HepG2 (cell line): ENCODE results near the gene ADAMTS17. TPM values are rescaled to one million over a fixed set of nuclear protein-coding genes. Genes with fewer than 3 reads are reported as not detected.

Experiments used
- ATAC-seq: fragments of 200-7000 bp; cut with Tn5 transposase; 3 replicates; pipeline ENCODE4 v1.9.1; 2020; ENCODE audit warnings: mild to moderate bottlenecking, moderate library complexity
- BruUV-seq: library from RNA; stranded (reverse); fragments of 400-500 nt; replicated peaks from 2 replicates; lab custom pipeline; 2021; lab: Mats Ljungman, UMichigan
- CTCF ChIA-PET: fragments of 300-600 bp; formaldehyde crosslinking; extraction: SDS; loops from one replicate; lab custom pipeline; 2021; ENCODE audit warnings: low total read pairs, inconsistent platforms, low intra/inter-chr PET ratio; lab: Yijun Ruan, JAX
- POLR2A ChIA-PET: fragments of 350-600 bp; sonication (Branson Sonifier 250); formaldehyde crosslinking; loops from one replicate; lab custom pipeline; 2020; ENCODE audit warnings: antibody characterized with exemption, inconsistent platforms; lab: Yijun Ruan, JAX
- DNase-seq: peaks from one replicate; pipeline ENCODE4 v3.0.0-alpha.2; 2015; ENCODE audit warnings: low spot score
- FAIRE-seq: peaks from 3 replicates; lab custom pipeline; 2011; peaks lifted over from hg19 to GRCh38; lab: Jason Lieb, UNC
- H2AFZ ChIP-seq: one replicate; pipeline ENCODE4 v1.6.1; 2011; ENCODE audit warnings: low read length, inconsistent platforms
- H3K27ac ChIP-seq: fragments of 300-600 bp; 3 replicates; pipeline ENCODE4 v1.8.0; 2011; ENCODE audit warnings: mixed run types, mild to moderate bottlenecking, mixed read lengths, low read length, inconsistent platforms; ENCODE audit not compliant: insufficient read depth; ENCODE audit errors: extremely low read length
- H3K27me3 ChIP-seq, 2 experiments: fragments of 200-600 bp in 1 of 2; 2 replicates in 1 of 2; 3 replicates in 1 of 2; pipeline versions ENCODE4 v1.6.0 to v1.8.0; 2011; ENCODE audit warnings: low read length in 2 of 2, mild to moderate bottlenecking in 2 of 2, moderate library complexity in 2 of 2, inconsistent platforms in 1 of 2; ENCODE audit not compliant: insufficient read depth in 2 of 2, control insufficient read depth in 1 of 2
- H3K36me3 ChIP-seq, 2 experiments: fragments of 200-600 bp in 1 of 2; replicated peaks in 1 of 2; 2 replicates in 1 of 2; 3 replicates in 1 of 2; pipeline versions ENCODE4 v1.5.1 to v1.8.0; 2011; ENCODE audit warnings: low read length in 2 of 2, inconsistent platforms in 1 of 2; ENCODE audit not compliant: insufficient read depth in 2 of 2, control insufficient read depth in 1 of 2
- H3K4me1 ChIP-seq: 2 replicates; pipeline ENCODE4 v1.5.1; 2012; ENCODE audit warnings: low read length, inconsistent platforms; ENCODE audit not compliant: insufficient read depth
- H3K4me2 ChIP-seq: 2 replicates; pipeline ENCODE4 v1.6.0; 2011; ENCODE audit warnings: low read depth, low read length, inconsistent platforms
- H3K4me3 ChIP-seq, 3 experiments: fragments of 200-600 bp in 1 of 3; sonication (generic), shearing (Covaris generic) in 1 of 3; replicated peaks in 1 of 3; 2 replicates each; pipeline ENCODE4 v1.5.1; 2011 to 2016; ENCODE audit warnings: low read length in 3 of 3, inconsistent platforms in 2 of 3, low read depth in 2 of 3, mild to moderate bottlenecking in 2 of 3, control low read depth in 1 of 3, mixed read lengths in 1 of 3; ENCODE audit not compliant: insufficient read depth in 1 of 3
- H3K79me2 ChIP-seq: one replicate; pipeline ENCODE4 v1.6.1; 2011; ENCODE audit warnings: low read length, inconsistent platforms; ENCODE audit not compliant: insufficient read depth
- H3K9ac ChIP-seq: 2 replicates; pipeline ENCODE4 v1.6.0; 2011; ENCODE audit warnings: mild to moderate bottlenecking, low read depth, low read length, inconsistent platforms; ENCODE audit not compliant: insufficient read depth
- H3K9me3 ChIP-seq: 2 replicates; pipeline ENCODE4 v1.5.1; 2012; ENCODE audit warnings: mild to moderate bottlenecking, low read length
- H4K20me1 ChIP-seq: 2 replicates; pipeline ENCODE4 v1.6.0; 2011; ENCODE audit warnings: inconsistent platforms, mild to moderate bottlenecking, low read length, moderate library complexity; ENCODE audit not compliant: insufficient read depth
- ATF1 ChIP-seq: IDR thresholded peaks from 2 replicates; pipeline ENCODE4 v1.6.1; 2016; ENCODE audit warnings: mild to moderate bottlenecking, control low read depth
- CCAR2 ChIP-seq: fragments of 200-400 bp; formaldehyde crosslinking; optimal IDR thresholded peaks from 2 replicates; pipeline ENCODE3; 2018; ENCODE audit warnings: low read depth, mild to moderate bottlenecking, low read length, moderate library complexity
- GTF3A ChIP-seq: sonication (generic); formaldehyde crosslinking; conservative IDR thresholded peaks from 2 replicates; pipeline ENCODE4 v1.4.0; 2020; ENCODE audit warnings: mild to moderate bottlenecking, missing genetic modification reagents
- HNRNPK ChIP-seq: fragments of 200-400 bp; formaldehyde crosslinking; IDR thresholded peaks from 2 replicates; pipeline ENCODE4 v1.6.1; 2018; ENCODE audit warnings: low read length, low read depth, moderate library complexity, mild to moderate bottlenecking; ENCODE audit not compliant: poor library complexity, severe bottlenecking
- NCOA1 ChIP-seq: sonication (generic); formaldehyde crosslinking; IDR thresholded peaks from 2 replicates; pipeline ENCODE4 v1.9.0; 2021; ENCODE audit warnings: missing genetic modification reagents
- ZNF660 ChIP-seq: sonication (generic); formaldehyde crosslinking; IDR thresholded peaks from 2 replicates; pipeline ENCODE4 v1.5.1; 2020; ENCODE audit warnings: mild to moderate bottlenecking, low read depth, missing genetic modification reagents, borderline replicate concordance
- WGBS: methylation state at CpG from one replicate; pipeline ENCODE4 v1.1.6; 2017; ENCODE audit warnings: low lambda C conversion rate; 5-methylcytosine and 5-hydroxymethylcytosine counted together
- in situ Hi-C: cut with HindIII; loops from 2 replicates; pipeline ENCODE4 v1.10.0; 2017; ENCODE audit warnings: low pct_unique_long_range_greater_than_20kb; ENCODE audit not compliant: extremely low pct_ligation_motif_present
- intact Hi-C: fragments of 100-400 bp; cut with micrococcal nuclease; formaldehyde crosslinking; loops from one replicate; pipeline ENCODE4 v1.10.0; 2022; ENCODE audit not compliant: unreplicated experiment
- polyA plus RNA-seq, 8 experiments: library from polyadenylated mRNA; depleted of rRNA in 3 of 8; stranded (reverse) in 7 of 8; unstranded in 1 of 8; fragments of >200 nt; fragmentation: Illumina TruSeq in 4 of 8; extraction: Trizol in 4 of 8; gene quantifications; 2 replicates each; pipeline versions ENCODE4 v1.2.1 to v1.2.3, GENCODE V29; 2011 to 2016; ENCODE audit warnings: low read depth in 4 of 8, missing spikeins in 1 of 8, mixed read lengths in 1 of 8; ENCODE audit not compliant: insufficient read depth in 1 of 8
- total RNA-seq, 5 experiments: library from RNA; depleted of rRNA; stranded (reverse); fragments of >200 nt; fragmentation: Illumina TruSeq; extraction: Trizol; gene quantifications; 2 replicates each; pipeline ENCODE4 v1.2.3, GENCODE V29; 2016; ENCODE audit warnings: low read depth in 1 of 5
- TF ChIP-seq, protein P1 (sequence below): sonication (generic); formaldehyde crosslinking; conservative IDR thresholded peaks from 2 replicates; pipeline ENCODE4 v1.8.0; 2022; ENCODE audit warnings: missing genetic modification reagents
- TF ChIP-seq, protein P2 (sequence below): IDR thresholded peaks from 2 replicates; pipeline ENCODE4 v1.6.1; 2016; ENCODE audit warnings: low read depth, missing genetic modification reagents, missing compliant biosample characterization
- TF ChIP-seq, protein P3 (sequence below): sonication (generic); formaldehyde crosslinking; conservative IDR thresholded peaks from 2 replicates; pipeline ENCODE4 v1.8.1; 2023; ENCODE audit warnings: missing genetic modification reagents

The ADAMTS17 gene
- total and polyA plus RNA-seq, 2 of the 13 experiments (the other 11 are each of a cell fraction or from before 2014, with no cell fraction given), result 0.02 to 0.04 TPM

DNA sequence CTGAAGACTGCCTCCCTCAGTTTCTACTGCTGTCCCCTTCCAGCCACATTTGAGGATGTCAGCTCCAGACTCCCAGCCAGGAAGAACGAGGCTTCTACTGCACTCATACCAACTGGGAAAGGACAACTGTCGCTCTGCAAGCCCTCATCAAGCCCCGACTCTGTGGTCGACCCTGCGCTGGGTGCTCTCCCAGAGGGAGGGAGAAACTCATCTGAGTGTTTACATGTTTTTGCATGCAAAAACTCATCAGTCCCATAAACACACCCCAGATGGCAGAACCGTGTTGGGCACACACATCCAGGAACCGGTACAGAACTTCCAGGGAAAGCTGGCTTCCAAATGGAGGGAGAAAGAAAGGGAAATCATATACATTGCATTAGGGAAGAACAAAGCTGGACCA lies 43.5 kb downstream of the ADAMTS17 start:
- no peaks in the 10 kb centered on the region for H3K9me3 ChIP-seq
- DNase-seq, result no peak
- in situ Hi-C loops, result no loop called here
- WGBS, result 27% methylated on average over 7 of the region's 7 CpGs
- H3K4me2 ChIP-seq, result no peak overlapping the region
- H3K4me3 ChIP-seq, result no peak overlapping the region
- no peak overlapping the region for H3K27ac ChIP-seq
- H3K79me2 ChIP-seq, result no peaks in the 10 kb centered on the region
- no peak overlapping the region for H2AFZ ChIP-seq
- BruUV-seq, result no TSS peak
- ATAC-seq, result no peak
- no peak for FAIRE-seq
- ChIA-PET CTCF (no interaction called here), POLR2A (no interaction called here)
- no peaks in the 10 kb centered on the region for H3K36me3 ChIP-seq
- no peak overlapping the region for H3K9ac ChIP-seq
- H4K20me1 ChIP-seq, result no peaks in the 10 kb centered on the region
- no peak for TF ChIP-seq ZNF660 (CRISPR knock-in tag)
- TF ChIP-seq, protein P1, sequence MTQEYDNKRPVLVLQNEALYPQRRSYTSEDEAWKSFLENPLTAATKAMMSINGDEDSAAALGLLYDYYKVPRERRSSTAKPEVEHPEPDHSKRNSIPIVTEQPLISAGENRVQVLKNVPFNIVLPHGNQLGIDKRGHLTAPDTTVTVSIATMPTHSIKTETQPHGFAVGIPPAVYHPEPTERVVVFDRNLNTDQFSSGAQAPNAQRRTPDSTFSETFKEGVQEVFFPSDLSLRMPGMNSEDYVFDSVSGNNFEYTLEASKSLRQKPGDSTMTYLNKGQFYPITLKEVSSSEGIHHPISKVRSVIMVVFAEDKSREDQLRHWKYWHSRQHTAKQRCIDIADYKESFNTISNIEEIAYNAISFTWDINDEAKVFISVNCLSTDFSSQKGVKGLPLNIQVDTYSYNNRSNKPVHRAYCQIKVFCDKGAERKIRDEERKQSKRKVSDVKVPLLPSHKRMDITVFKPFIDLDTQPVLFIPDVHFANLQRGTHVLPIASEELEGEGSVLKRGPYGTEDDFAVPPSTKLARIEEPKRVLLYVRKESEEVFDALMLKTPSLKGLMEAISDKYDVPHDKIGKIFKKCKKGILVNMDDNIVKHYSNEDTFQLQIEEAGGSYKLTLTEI (CRISPR knock-in tag), result no peak
- no peak for TF ChIP-seq HNRNPK
- no peak for TF ChIP-seq GTF3A
- no peak for TF ChIP-seq NCOA1 (CRISPR knock-in tag)
- TF ChIP-seq, protein P2, sequence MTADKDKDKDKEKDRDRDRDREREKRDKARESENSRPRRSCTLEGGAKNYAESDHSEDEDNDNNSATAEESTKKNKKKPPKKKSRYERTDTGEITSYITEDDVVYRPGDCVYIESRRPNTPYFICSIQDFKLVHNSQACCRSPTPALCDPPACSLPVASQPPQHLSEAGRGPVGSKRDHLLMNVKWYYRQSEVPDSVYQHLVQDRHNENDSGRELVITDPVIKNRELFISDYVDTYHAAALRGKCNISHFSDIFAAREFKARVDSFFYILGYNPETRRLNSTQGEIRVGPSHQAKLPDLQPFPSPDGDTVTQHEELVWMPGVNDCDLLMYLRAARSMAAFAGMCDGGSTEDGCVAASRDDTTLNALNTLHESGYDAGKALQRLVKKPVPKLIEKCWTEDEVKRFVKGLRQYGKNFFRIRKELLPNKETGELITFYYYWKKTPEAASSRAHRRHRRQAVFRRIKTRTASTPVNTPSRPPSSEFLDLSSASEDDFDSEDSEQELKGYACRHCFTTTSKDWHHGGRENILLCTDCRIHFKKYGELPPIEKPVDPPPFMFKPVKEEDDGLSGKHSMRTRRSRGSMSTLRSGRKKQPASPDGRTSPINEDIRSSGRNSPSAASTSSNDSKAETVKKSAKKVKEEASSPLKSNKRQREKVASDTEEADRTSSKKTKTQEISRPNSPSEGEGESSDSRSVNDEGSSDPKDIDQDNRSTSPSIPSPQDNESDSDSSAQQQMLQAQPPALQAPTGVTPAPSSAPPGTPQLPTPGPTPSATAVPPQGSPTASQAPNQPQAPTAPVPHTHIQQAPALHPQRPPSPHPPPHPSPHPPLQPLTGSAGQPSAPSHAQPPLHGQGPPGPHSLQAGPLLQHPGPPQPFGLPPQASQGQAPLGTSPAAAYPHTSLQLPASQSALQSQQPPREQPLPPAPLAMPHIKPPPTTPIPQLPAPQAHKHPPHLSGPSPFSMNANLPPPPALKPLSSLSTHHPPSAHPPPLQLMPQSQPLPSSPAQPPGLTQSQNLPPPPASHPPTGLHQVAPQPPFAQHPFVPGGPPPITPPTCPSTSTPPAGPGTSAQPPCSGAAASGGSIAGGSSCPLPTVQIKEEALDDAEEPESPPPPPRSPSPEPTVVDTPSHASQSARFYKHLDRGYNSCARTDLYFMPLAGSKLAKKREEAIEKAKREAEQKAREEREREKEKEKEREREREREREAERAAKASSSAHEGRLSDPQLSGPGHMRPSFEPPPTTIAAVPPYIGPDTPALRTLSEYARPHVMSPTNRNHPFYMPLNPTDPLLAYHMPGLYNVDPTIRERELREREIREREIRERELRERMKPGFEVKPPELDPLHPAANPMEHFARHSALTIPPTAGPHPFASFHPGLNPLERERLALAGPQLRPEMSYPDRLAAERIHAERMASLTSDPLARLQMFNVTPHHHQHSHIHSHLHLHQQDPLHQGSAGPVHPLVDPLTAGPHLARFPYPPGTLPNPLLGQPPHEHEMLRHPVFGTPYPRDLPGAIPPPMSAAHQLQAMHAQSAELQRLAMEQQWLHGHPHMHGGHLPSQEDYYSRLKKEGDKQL, result no peak
- no peak for TF ChIP-seq ATF1 (CRISPR knock-in tag)
- TF ChIP-seq CCAR2, result no peak
- TF ChIP-seq, protein P3, sequence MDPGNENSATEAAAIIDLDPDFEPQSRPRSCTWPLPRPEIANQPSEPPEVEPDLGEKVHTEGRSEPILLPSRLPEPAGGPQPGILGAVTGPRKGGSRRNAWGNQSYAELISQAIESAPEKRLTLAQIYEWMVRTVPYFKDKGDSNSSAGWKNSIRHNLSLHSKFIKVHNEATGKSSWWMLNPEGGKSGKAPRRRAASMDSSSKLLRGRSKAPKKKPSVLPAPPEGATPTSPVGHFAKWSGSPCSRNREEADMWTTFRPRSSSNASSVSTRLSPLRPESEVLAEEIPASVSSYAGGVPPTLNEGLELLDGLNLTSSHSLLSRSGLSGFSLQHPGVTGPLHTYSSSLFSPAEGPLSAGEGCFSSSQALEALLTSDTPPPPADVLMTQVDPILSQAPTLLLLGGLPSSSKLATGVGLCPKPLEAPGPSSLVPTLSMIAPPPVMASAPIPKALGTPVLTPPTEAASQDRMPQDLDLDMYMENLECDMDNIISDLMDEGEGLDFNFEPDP (CRISPR knock-in tag), result no peak
- intact Hi-C loops, result no loop called here
- H3K4me1 ChIP-seq, result no peaks in the 10 kb centered on the region
- no peaks in the 10 kb centered on the region for H3K27me3 ChIP-seq
